HepG2 (cell line): Measurements from ENCODE around the gene GALNT16. TPM values are rescaled to one million over a fixed set of nuclear protein-coding genes. Genes with fewer than 3 reads are reported as not detected.

ENCODE experiments used
- ATAC-seq: fragments of 200-7000 bp; cut with Tn5 transposase; 3 replicates; pipeline ENCODE4 v1.9.1; 2020; ENCODE audit warnings: mild to moderate bottlenecking, moderate library complexity
- BruUV-seq: library from RNA; stranded (reverse); fragments of 400-500 nt; replicated peaks from 2 replicates; lab custom pipeline; 2021; lab: Mats Ljungman, UMichigan
- CTCF ChIA-PET: fragments of 300-600 bp; formaldehyde crosslinking; extraction: SDS; loops from one replicate; lab custom pipeline; 2021; ENCODE audit warnings: low total read pairs, inconsistent platforms, low intra/inter-chr PET ratio; lab: Yijun Ruan, JAX
- POLR2A ChIA-PET: fragments of 350-600 bp; sonication (Branson Sonifier 250); formaldehyde crosslinking; loops from one replicate; lab custom pipeline; 2020; ENCODE audit warnings: antibody characterized with exemption, inconsistent platforms; lab: Yijun Ruan, JAX
- DNase-seq: peaks from one replicate; pipeline ENCODE4 v3.0.0-alpha.2; 2015; ENCODE audit warnings: low spot score
- FAIRE-seq: peaks from 3 replicates; lab custom pipeline; 2011; peaks lifted over from hg19 to GRCh38; lab: Jason Lieb, UNC
- H2AFZ ChIP-seq: one replicate; pipeline ENCODE4 v1.6.1; 2011; ENCODE audit warnings: low read length, inconsistent platforms
- H3K27ac ChIP-seq: fragments of 300-600 bp; 3 replicates; pipeline ENCODE4 v1.8.0; 2011; ENCODE audit warnings: mixed run types, mild to moderate bottlenecking, mixed read lengths, low read length, inconsistent platforms; ENCODE audit not compliant: insufficient read depth; ENCODE audit errors: extremely low read length
- H3K27me3 ChIP-seq, 2 experiments: fragments of 200-600 bp in 1 of 2; 2 replicates in 1 of 2; 3 replicates in 1 of 2; pipeline versions ENCODE4 v1.6.0 to v1.8.0; 2011; ENCODE audit warnings: low read length in 2 of 2, mild to moderate bottlenecking in 2 of 2, moderate library complexity in 2 of 2, inconsistent platforms in 1 of 2; ENCODE audit not compliant: insufficient read depth in 2 of 2, control insufficient read depth in 1 of 2
- H3K36me3 ChIP-seq, 2 experiments: fragments of 200-600 bp in 1 of 2; replicated peaks in 1 of 2; 2 replicates in 1 of 2; 3 replicates in 1 of 2; pipeline versions ENCODE4 v1.5.1 to v1.8.0; 2011; ENCODE audit warnings: low read length in 2 of 2, inconsistent platforms in 1 of 2; ENCODE audit not compliant: insufficient read depth in 2 of 2, control insufficient read depth in 1 of 2
- H3K4me1 ChIP-seq: 2 replicates; pipeline ENCODE4 v1.5.1; 2012; ENCODE audit warnings: low read length, inconsistent platforms; ENCODE audit not compliant: insufficient read depth
- H3K4me2 ChIP-seq: 2 replicates; pipeline ENCODE4 v1.6.0; 2011; ENCODE audit warnings: low read depth, low read length, inconsistent platforms
- H3K4me3 ChIP-seq, 3 experiments: fragments of 200-600 bp in 1 of 3; sonication (generic), shearing (Covaris generic) in 1 of 3; replicated peaks in 1 of 3; 2 replicates each; pipeline ENCODE4 v1.5.1; 2011 to 2016; ENCODE audit warnings: low read length in 3 of 3, inconsistent platforms in 2 of 3, low read depth in 2 of 3, mild to moderate bottlenecking in 2 of 3, control low read depth in 1 of 3, mixed read lengths in 1 of 3; ENCODE audit not compliant: insufficient read depth in 1 of 3
- H3K79me2 ChIP-seq: one replicate; pipeline ENCODE4 v1.6.1; 2011; ENCODE audit warnings: low read length, inconsistent platforms; ENCODE audit not compliant: insufficient read depth
- H3K9ac ChIP-seq: 2 replicates; pipeline ENCODE4 v1.6.0; 2011; ENCODE audit warnings: mild to moderate bottlenecking, low read depth, low read length, inconsistent platforms; ENCODE audit not compliant: insufficient read depth
- H3K9me3 ChIP-seq: 2 replicates; pipeline ENCODE4 v1.5.1; 2012; ENCODE audit warnings: mild to moderate bottlenecking, low read length
- H4K20me1 ChIP-seq: 2 replicates; pipeline ENCODE4 v1.6.0; 2011; ENCODE audit warnings: inconsistent platforms, mild to moderate bottlenecking, low read length, moderate library complexity; ENCODE audit not compliant: insufficient read depth
- CREB1 ChIP-seq, 2 experiments: fragments of 450-650 bp in 1 of 2; IDR thresholded peaks; 2 replicates each; pipeline ENCODE4 v1.6.1; 2016 to 2017; ENCODE audit warnings: control low read depth in 1 of 2, mild to moderate bottlenecking in 1 of 2, missing compliant biosample characterization in 1 of 2, missing genetic modification characterization in 1 of 2
- ELF1 ChIP-seq: sonication (generic); formaldehyde crosslinking; IDR thresholded peaks from 2 replicates; pipeline ENCODE4 v1.4.0; 2020; ENCODE audit warnings: missing genetic modification reagents
- ETV5 ChIP-seq: IDR thresholded peaks from 2 replicates; pipeline ENCODE4 v1.6.1; 2018; ENCODE audit warnings: missing biosample characterization, missing genetic modification reagents, inconsistent platforms, borderline replicate concordance
- FOSL2 ChIP-seq: sonication (generic); formaldehyde crosslinking; IDR thresholded peaks from 2 replicates; pipeline ENCODE4 v1.4.0; 2020; ENCODE audit warnings: missing genetic modification reagents
- IKZF1 ChIP-seq: fragments of 450-650 bp; IDR thresholded peaks from 2 replicates; pipeline ENCODE4 v1.7.1; 2016
- IRF2 ChIP-seq: IDR thresholded peaks from 2 replicates; pipeline ENCODE4 v1.6.1; 2018; ENCODE audit warnings: missing genetic modification reagents, missing compliant biosample characterization
- MEF2D ChIP-seq: sonication (generic); formaldehyde crosslinking; IDR thresholded peaks from 2 replicates; pipeline ENCODE4 v1.5.1; 2020; ENCODE audit warnings: mild to moderate bottlenecking, missing genetic modification reagents
- MTF2 ChIP-seq: sonication (generic); formaldehyde crosslinking; IDR thresholded peaks from 2 replicates; pipeline ENCODE4 v1.5.0; 2020; ENCODE audit warnings: missing genetic modification reagents, borderline replicate concordance
- NFKBIZ ChIP-seq: IDR thresholded peaks from 2 replicates; pipeline ENCODE4 v1.6.1; 2018; ENCODE audit warnings: missing genetic modification reagents, missing compliant biosample characterization
- NKX3-1 ChIP-seq: sonication (generic); formaldehyde crosslinking; IDR thresholded peaks from 2 replicates; pipeline ENCODE4 v1.5.0; 2020; ENCODE audit warnings: missing genetic modification reagents
- NR2F6 ChIP-seq, 2 experiments: IDR thresholded peaks; 2 replicates each; pipeline ENCODE4 v1.6.1; 2016; ENCODE audit warnings: antibody characterized with exemption in 1 of 2, mild to moderate bottlenecking in 1 of 2
- POGZ ChIP-seq: sonication (generic); formaldehyde crosslinking; IDR thresholded peaks from 2 replicates; pipeline ENCODE4 v1.4.0; 2020; ENCODE audit warnings: mild to moderate bottlenecking, missing genetic modification reagents
- POLR2A ChIP-seq, 2 experiments: IDR thresholded peaks; 2 replicates each; pipeline ENCODE4 v1.6.1; 2011; ENCODE audit warnings: low read depth in 2 of 2, low read length in 2 of 2, mild to moderate bottlenecking in 1 of 2, moderate library complexity in 1 of 2; ENCODE audit not compliant: insufficient read depth in 1 of 2
- REXO4 ChIP-seq: sonication (generic); formaldehyde crosslinking; IDR thresholded peaks from 2 replicates; pipeline ENCODE4 v1.8.0; 2022; ENCODE audit warnings: missing genetic modification reagents, mild to moderate bottlenecking, borderline replicate concordance
- RFX1 ChIP-seq: fragments of 450-650 bp; IDR thresholded peaks from 2 replicates; pipeline ENCODE4 v1.6.1; 2017
- SAFB2 ChIP-seq: sonication (generic); formaldehyde crosslinking; IDR thresholded peaks from 2 replicates; pipeline ENCODE4 v1.5.1; 2020; ENCODE audit warnings: missing genetic modification reagents, low read depth, mild to moderate bottlenecking, borderline replicate concordance
- SSRP1 ChIP-seq: IDR thresholded peaks from 2 replicates; pipeline ENCODE4 v1.6.1; 2016; ENCODE audit warnings: control low read depth
- ZNF644 ChIP-seq: IDR thresholded peaks from 2 replicates; pipeline ENCODE4 v1.6.1; 2016; ENCODE audit warnings: low read depth
- in situ Hi-C: cut with HindIII; loops from 2 replicates; pipeline ENCODE4 v1.10.0; 2017; ENCODE audit warnings: low pct_unique_long_range_greater_than_20kb; ENCODE audit not compliant: extremely low pct_ligation_motif_present
- intact Hi-C: fragments of 100-400 bp; cut with micrococcal nuclease; formaldehyde crosslinking; loops from one replicate; pipeline ENCODE4 v1.10.0; 2022; ENCODE audit not compliant: unreplicated experiment
- polyA plus RNA-seq, 8 experiments: library from polyadenylated mRNA; depleted of rRNA in 3 of 8; stranded (reverse) in 7 of 8; unstranded in 1 of 8; fragments of >200 nt; fragmentation: Illumina TruSeq in 4 of 8; extraction: Trizol in 4 of 8; gene quantifications; 2 replicates each; pipeline versions ENCODE4 v1.2.1 to v1.2.3, GENCODE V29; 2011 to 2016; ENCODE audit warnings: low read depth in 4 of 8, missing spikeins in 1 of 8, mixed read lengths in 1 of 8; ENCODE audit not compliant: insufficient read depth in 1 of 8
- total RNA-seq, 5 experiments: library from RNA; depleted of rRNA; stranded (reverse); fragments of >200 nt; fragmentation: Illumina TruSeq; extraction: Trizol; gene quantifications; 2 replicates each; pipeline ENCODE4 v1.2.3, GENCODE V29; 2016; ENCODE audit warnings: low read depth in 1 of 5
- TF ChIP-seq, protein P1 (sequence below): sonication (generic); formaldehyde crosslinking; IDR thresholded peaks from 2 replicates; pipeline ENCODE4 v1.5.1; 2020; ENCODE audit warnings: mild to moderate bottlenecking, missing genetic modification reagents, moderate library complexity

Gene GALNT16
- total and polyA plus RNA-seq, 2 of the 13 experiments (the other 11 are each of a cell fraction or from before 2014, with no cell fraction given) = 0.54 to 0.82 TPM

DNA sequence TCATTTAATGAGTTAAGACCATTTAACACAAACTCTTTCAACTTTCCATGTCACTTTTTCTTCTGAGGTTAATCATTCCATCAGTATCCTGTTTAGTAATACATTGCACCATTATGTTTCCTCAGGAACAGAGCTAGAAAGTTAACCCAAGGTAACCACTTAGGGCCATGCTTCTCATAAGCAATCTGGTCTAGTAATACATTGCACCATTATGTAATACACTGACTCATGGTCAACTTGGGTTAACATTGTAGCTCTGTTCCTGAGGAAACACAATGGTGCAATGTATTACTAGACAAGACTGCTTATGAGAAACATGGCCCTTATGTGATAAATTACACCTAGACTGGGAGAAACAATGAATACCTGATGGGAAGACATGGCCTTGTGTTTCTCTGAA lies 116.5 kb downstream of the GALNT16 start:
- no peak overlapping the region for H3K4me2 ChIP-seq
- no TSS peak for BruUV-seq
- CTCF ChIA-PET = no interaction called here
- no peaks in the 10 kb centered on the region; the same call in 1 of the 2 replicates for H4K20me1 ChIP-seq
- no peak overlapping the region for H2AFZ ChIP-seq
- no peak for TF ChIP-seq MTF2 (CRISPR knock-in tag)
- TF ChIP-seq NKX3-1 (CRISPR knock-in tag) = no peak
- no peak for TF ChIP-seq IKZF1
- peak; percentile 58; the same call in 1 of the 2 replicates for TF ChIP-seq ZNF644 (CRISPR knock-in tag)
- TF ChIP-seq, protein P1, sequence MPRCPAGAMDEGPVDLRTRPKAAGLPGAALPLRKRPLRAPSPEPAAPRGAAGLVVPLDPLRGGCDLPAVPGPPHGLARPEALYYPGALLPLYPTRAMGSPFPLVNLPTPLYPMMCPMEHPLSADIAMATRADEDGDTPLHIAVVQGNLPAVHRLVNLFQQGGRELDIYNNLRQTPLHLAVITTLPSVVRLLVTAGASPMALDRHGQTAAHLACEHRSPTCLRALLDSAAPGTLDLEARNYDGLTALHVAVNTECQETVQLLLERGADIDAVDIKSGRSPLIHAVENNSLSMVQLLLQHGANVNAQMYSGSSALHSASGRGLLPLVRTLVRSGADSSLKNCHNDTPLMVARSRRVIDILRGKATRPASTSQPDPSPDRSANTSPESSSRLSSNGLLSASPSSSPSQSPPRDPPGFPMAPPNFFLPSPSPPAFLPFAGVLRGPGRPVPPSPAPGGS = no peak
- no peak for TF ChIP-seq RFX1
- no peak for TF ChIP-seq CREB1 (IDR thresholded peaks at IDR 0.05)
- peak; percentile 23; the same call in 1 of the 2 replicates for TF ChIP-seq CREB1 (CRISPR knock-in tag; IDR thresholded peaks at IDR 0.05)
- no peak for TF ChIP-seq NR2F6 (IDR thresholded peaks at IDR 0.05)
- no peak for TF ChIP-seq NR2F6 (CRISPR knock-in tag; IDR thresholded peaks at IDR 0.05)
- no peak for TF ChIP-seq ELF1 (CRISPR knock-in tag)
- TF ChIP-seq REXO4 (CRISPR knock-in tag) = no peak
- TF ChIP-seq NFKBIZ = no peak
- no peak for TF ChIP-seq ETV5 (CRISPR knock-in tag)
- no peak for TF ChIP-seq POGZ
- no peak for TF ChIP-seq POLR2A (IDR thresholded peaks at IDR 0.05; ENCODE audit: insufficient read depth in 1 of 2, low read depth in 2 of 2, low read length in 2 of 2)
- no peak for TF ChIP-seq IRF2 (CRISPR knock-in tag)
- TF ChIP-seq FOSL2 = peak; percentile 59
- TF ChIP-seq MEF2D (CRISPR knock-in tag) = no peak
- TF ChIP-seq SAFB2 (CRISPR knock-in tag) = no peak
- TF ChIP-seq SSRP1 = 0 out of 2 replicates have a peak, but pooled peaks have one; percentile 24
- H3K79me2 ChIP-seq = peaks cover 1% of the 10 kb centered on the region
- H3K4me1 ChIP-seq = 0 out of 2 replicates have a peak, but pooled peaks cover 9% of the 10 kb centered on the region
- no peak overlapping the region for H3K4me3 ChIP-seq
- POLR2A ChIA-PET = interaction anchor here (1.6 kb wide), 1 partner anchor 22 kb away, joined by 12 read pairs; the partner anchor contains the start of genes ERH and SLC39A9
- H3K9me3 ChIP-seq = no peaks in the 10 kb centered on the region
- no peak overlapping the region for H3K9ac ChIP-seq
- DNase-seq (peak; percentile 40), ATAC-seq (no peak), FAIRE-seq (no peak)
- in situ Hi-C loops (no loop called here), intact Hi-C loops (no loop called here)
- H3K27ac ChIP-seq = no peak overlapping the region
- no peaks in the 10 kb centered on the region for H3K27me3 ChIP-seq
- H3K36me3 ChIP-seq = peaks cover 5 to 35% of the 10 kb centered on the region in 2 experiments
